ENCODE measurements around the gene LYZL6.

DNA sequence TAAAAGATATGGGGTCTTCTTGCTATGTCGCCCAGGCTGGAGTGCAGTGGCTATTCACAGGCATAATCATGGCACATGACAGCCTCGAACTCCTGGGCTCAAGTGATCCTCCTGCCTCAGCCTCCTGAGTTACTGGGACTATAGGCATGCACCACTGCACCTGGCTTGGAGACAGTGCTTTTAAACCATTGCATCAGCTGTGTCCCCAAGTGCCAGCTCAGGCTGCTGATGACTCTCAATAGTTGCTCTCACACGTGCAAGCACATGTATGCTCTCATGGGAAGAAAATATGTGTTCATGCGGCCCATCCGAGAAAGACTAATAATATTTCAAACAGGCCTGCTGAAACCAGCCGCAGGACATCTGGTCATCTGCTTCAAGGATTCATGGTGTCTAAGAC lies 29.0 kb upstream of the LYZL6 start:
- TF ChIP-seq CTCF (IDR thresholded peaks at IDR 0.05) (no peak), EP300 (IDR thresholded peaks at IDR 0.05) (no peak)

Measured in sigmoid colon (tissue), 4 donors.